Activated CD4-positive, alpha-beta T cell treated with anti-CD3 and anti-CD28 coated beads, Interleukin-2, amount 50 U/mL, for 48 hours (primary cell): ENCODE data around the gene YBX2.

ENCODE experiments used
- DNase-seq, 2 experiments: peaks; one replicate each; pipeline ENCODE4 v3.0.0-alpha.2; 2020

Gene YBX2

DNA sequence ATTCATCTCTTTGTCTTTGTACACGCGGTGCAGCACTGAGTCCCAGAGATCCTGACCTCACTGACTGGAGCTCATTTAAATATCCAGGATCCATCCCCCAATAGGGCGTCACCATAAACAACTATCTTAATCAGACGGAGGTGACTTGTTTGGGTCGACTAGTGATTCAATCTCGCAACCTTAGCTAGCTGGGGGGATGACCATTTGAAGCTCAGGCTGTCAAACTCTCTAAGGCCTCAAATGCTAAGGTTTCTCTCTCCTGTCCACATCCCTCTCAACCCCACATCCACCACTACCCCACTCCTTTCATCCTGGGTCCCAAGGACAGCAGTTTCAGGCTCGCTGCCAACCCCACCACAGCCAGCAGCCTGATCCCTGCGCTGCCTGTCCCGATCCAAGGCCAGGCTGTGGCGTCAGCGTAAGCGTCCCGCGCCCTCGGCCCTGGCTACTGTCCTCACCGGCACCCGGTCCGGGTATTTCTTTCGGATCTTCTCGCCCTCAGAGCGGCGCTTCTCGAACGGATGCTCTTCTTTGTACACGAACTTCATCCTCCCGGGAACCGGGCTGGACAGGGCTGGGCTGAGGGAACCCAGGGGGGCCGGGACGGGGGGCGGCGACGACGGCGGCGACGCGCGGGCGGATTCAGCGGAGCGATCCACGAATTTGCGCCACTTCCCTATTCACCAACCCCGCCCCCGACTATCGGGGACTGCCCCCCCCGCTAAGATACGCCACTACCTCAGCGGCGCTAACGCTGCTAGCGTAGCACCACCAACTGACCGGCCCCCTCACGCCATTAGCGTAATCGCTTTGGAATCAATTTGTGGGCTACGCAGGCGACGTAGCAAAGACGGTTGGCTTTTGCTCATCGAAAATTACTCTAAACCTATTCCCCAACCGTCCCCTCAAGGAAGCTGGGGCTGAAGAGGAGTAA is 52.4 kb downstream of the YBX2 start, which contains the start of gene GABARAP:
Gene GABARAP (minus strand): TSS at position 667 of the 934 bp plus-strand sequence. CDS start 119 bp downstream, at position 548.
- peak; percentile 94 to 96 for DNase-seq

DNA sequence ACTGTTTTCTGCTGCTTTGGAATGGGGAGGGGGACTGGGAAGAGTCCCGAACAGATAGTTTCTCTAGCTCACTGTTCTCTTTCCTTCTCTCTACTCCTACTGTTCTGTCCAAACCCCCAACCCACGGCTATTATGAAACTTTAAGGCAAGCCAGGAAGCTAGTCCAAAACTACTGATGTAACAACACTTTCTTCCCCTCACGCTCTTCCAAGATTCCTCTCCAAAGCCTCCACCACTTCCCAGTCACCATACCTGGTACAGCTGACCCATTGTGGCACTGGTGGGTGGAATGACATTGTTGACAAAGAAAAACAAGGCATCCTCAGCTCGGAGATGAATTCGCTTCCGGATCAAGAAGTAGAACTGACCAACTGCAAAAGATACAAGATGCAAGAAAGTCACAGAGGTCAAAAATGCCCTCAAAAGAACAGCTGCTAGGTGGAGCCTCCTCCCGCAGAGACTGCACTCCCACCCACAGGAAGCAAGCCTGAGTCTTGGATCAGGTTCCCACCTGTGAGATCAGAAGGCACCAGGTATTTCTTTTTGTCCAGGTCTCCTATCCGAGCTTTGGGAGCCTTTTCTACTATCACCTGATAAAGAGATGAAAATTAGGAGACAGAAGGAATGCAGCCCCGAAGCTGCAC is 53.2 kb downstream of the YBX2 start:
- DNase-seq, result no peak

DNA sequence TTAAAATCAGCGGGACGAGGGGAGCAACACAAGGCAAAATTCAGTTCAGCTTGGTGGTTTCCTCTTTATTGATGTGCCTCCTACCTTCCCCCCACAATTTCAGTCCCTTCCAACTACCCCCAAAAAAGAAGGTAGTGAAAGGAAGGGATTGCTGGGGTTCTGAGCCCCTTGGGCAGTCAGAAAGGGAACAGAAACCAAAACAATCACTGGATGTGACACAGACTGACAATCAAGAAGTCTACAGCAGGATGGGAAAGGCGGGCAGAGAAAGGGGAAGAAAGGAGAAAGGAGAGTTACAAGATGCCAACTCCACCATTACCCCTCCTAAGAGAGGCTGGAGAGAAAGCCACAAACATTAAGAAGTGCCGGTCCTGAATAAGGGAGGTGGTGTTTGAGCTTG is 54.1 kb downstream of the YBX2 start:
- DNase-seq, result no peak

DNA sequence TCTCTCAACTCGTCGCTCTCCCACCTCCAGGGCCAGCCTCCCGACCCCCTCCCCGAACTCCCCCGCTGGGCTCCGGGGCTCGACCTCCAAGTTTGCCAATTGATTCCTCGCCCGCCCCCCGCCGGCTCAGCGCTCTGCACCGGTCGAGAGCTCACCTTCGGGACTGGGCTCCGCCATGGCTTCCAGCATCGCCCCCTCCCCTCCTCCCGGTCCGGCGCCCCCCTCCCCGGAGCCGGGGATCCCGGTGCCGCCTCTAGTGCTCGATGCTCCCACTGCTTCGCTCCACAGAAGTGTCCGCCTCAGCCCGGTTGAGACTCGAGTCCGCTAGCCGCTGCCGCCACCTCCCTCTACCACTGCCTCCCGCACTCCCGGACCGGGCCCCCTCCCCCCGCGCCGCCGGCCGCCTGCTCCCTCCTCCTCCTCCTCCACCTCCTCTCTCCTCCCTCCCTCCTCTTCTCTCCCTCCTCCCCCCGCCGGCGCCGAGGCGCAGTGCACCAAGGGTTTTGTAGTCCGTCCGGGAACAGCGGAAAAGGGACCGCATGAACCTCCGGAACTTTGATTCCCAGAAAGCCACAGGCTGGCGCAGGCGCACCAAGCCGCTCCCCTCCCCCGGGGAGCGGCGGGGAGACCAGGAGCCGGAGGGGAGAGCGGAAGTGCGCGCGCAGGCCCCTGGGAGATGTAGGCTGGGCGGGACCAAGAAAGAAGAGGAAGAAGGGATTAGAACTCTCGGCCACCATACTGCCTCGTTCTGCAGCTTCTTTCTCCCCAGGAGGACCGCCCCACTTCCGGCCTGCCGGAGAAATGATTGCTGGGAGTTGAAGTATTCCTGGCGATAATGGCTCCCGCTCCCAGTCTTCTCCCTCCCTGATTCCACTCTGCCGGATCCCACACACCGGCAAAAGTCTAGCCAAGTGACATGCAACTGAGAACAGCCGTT is 55.1 kb downstream of the YBX2 start, which contains the start of gene PHF23:
Gene PHF23 (minus strand): TSS at position 367 of the 937 bp plus-strand sequence. CDS start 178 bp downstream, at position 189.
- peak; percentile 98 for DNase-seq

DNA sequence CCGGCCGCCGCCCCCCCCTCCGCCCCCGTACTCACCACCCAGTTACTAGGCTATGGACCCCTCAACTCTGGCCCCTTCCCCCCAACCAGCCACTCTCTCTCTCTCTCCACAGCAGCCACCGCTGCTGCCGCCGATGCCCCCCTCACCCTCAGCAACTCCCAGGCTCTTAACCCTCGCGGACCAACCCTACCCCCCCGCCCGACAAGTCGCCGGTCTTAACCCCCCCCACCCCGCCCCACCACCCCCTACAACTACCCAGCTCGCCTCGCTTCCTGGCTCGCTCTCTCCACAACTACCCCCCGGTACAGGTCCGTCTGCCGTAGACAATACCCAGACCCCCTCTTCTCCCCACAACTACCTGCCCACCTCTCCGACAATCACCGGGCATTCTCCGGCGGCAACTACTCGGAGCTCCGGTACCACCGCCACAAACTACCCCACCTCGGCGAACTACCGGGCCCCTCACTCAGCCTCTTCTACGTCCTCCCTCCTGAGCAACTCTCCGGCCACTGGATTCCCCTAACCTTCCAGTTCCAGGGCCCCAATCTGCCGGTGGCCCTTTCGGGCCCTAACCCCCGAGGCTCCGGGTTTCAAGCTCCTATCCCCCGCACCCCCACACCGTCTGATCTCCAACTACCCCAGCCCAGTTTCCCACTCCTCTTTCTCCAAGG is 55.9 kb downstream of the YBX2 start:
- DNase-seq, result no peak
